HEK293 (cell line): ENCODE results near the gene DUSP23.

Experiments
- CTCF ChIA-PET: fragments of 350-600 bp; formaldehyde crosslinking; extraction: SDS; loops from one replicate; lab custom pipeline; 2021; ENCODE audit warnings: antibody characterized with exemption; lab: Yijun Ruan, JAX
- POLR2A ChIA-PET: fragments of 300-600 bp; formaldehyde crosslinking; extraction: SDS; loops from one replicate; lab custom pipeline; 2020; ENCODE audit warnings: antibody characterized with exemption, inconsistent platforms; lab: Yijun Ruan, JAX
- H3K27ac ChIP-seq: fragments of 200-500 bp; sonication (Bioruptor generic); 2 replicates; pipeline ENCODE4 v1.5.1; 2014; ENCODE audit warnings: low read depth, low read length, control low read depth, inconsistent platforms; ENCODE audit errors: extremely low read depth
- H3K36me3 ChIP-seq, 2 experiments: fragments of 200-500 bp in 1 of 2; sonication (Bioruptor generic) in 1 of 2; 1 replicate in 1 of 2; 2 replicates in 1 of 2; pipeline ENCODE4 v1.5.1; 2014 to 2017; ENCODE audit warnings: inconsistent platforms in 2 of 2, low read length in 2 of 2; ENCODE audit not compliant: control insufficient read depth in 2 of 2, insufficient read depth in 1 of 2
- H3K4me1 ChIP-seq: fragments of 200-500 bp; sonication (Bioruptor generic); 2 replicates; pipeline ENCODE4 v1.5.1; 2014; ENCODE audit warnings: mild to moderate bottlenecking, low read length, inconsistent platforms; ENCODE audit not compliant: control insufficient read depth, insufficient read depth
- H3K4me3 ChIP-seq: 2 replicates; pipeline ENCODE4 v1.5.1; 2011; ENCODE audit warnings: low read depth, mild to moderate bottlenecking, control low read depth, low read length, moderate library complexity
- H3K9me3 ChIP-seq: fragments of 200-500 bp; sonication (Bioruptor generic); 2 replicates; pipeline ENCODE4 v1.5.1; 2014; ENCODE audit warnings: low read depth, low read length, inconsistent platforms; ENCODE audit not compliant: control insufficient read depth, insufficient read depth
- BCL11A ChIP-seq: fragments of 450-650 bp; formaldehyde crosslinking; IDR thresholded peaks from 2 replicates; pipeline ENCODE4 v1.5.1; 2016; ENCODE audit warnings: low read depth, missing biosample characterization, missing genetic modification characterization
- ELK4 ChIP-seq: IDR thresholded peaks from 2 replicates; pipeline ENCODE4 v1.6.1; 2011; ENCODE audit warnings: mild to moderate bottlenecking, low read depth, low read length, borderline replicate concordance
- HOXA7 ChIP-seq: sonication (generic); formaldehyde crosslinking; IDR thresholded peaks from 2 replicates; pipeline ENCODE4 v1.8.1; 2022; ENCODE audit warnings: missing genetic modification reagents, borderline replicate concordance
- IKZF3 ChIP-seq: fragments of 450-650 bp; IDR thresholded peaks from 2 replicates; pipeline ENCODE4 v1.5.0; 2018; ENCODE audit warnings: missing biosample characterization, mild to moderate bottlenecking, missing genetic modification characterization, moderate library complexity
- KLF17 ChIP-seq: fragments of 450-650 bp; formaldehyde crosslinking; IDR thresholded peaks from 2 replicates; pipeline ENCODE4 v1.5.1; 2016; ENCODE audit warnings: missing biosample characterization, missing genetic modification characterization
- SP3 ChIP-seq: fragments of 450-650 bp; formaldehyde crosslinking; IDR thresholded peaks from 2 replicates; pipeline ENCODE4 v1.5.1; 2016; ENCODE audit warnings: missing biosample characterization, missing genetic modification characterization
- SP7 ChIP-seq: fragments of 450-650 bp; formaldehyde crosslinking; IDR thresholded peaks from 2 replicates; pipeline ENCODE4 v1.5.1; 2016; ENCODE audit warnings: missing biosample characterization, missing genetic modification characterization
- TCF7L2 ChIP-seq: IDR thresholded peaks from 2 replicates; pipeline ENCODE4 v1.6.1; 2011; ENCODE audit warnings: low read depth, mild to moderate bottlenecking, inconsistent platforms, low read length, moderate library complexity, borderline replicate concordance
- YY1 ChIP-seq: fragments of 450-650 bp; formaldehyde crosslinking; IDR thresholded peaks from 2 replicates; pipeline ENCODE4 v1.5.1; 2018; ENCODE audit warnings: missing biosample characterization, missing genetic modification characterization
- ZBTB26 ChIP-seq: fragments of 450-650 bp; formaldehyde crosslinking; optimal IDR thresholded peaks from 2 replicates; pipeline ENCODE3; 2016; ENCODE audit warnings: missing biosample characterization, mild to moderate bottlenecking, missing genetic modification characterization
- ZNF174 ChIP-seq: fragments of 450-650 bp; formaldehyde crosslinking; IDR thresholded peaks from 2 replicates; pipeline ENCODE4 v1.5.0; 2017; ENCODE audit warnings: missing biosample characterization, mild to moderate bottlenecking, missing genetic modification characterization
- ZNF2 ChIP-seq: fragments of 450-650 bp; formaldehyde crosslinking; IDR thresholded peaks from 2 replicates; pipeline ENCODE4 v1.5.1; 2016; ENCODE audit warnings: missing biosample characterization, missing genetic modification characterization
- ZNF266 ChIP-seq: fragments of 450-650 bp; formaldehyde crosslinking; IDR thresholded peaks from 2 replicates; pipeline ENCODE4 v1.5.1; 2016; ENCODE audit warnings: missing biosample characterization, missing genetic modification characterization, low read depth
- ZNF311 ChIP-seq: fragments of 450-650 bp; formaldehyde crosslinking; IDR thresholded peaks from 2 replicates; pipeline ENCODE4 v1.5.1; 2017; ENCODE audit warnings: missing biosample characterization, missing genetic modification characterization, borderline replicate concordance
- ZNF404 ChIP-seq: fragments of 450-650 bp; formaldehyde crosslinking; IDR thresholded peaks from 2 replicates; pipeline ENCODE4 v1.5.1; 2017; ENCODE audit warnings: missing biosample characterization, missing genetic modification characterization
- ZNF488 ChIP-seq: fragments of 450-650 bp; formaldehyde crosslinking; IDR thresholded peaks from 2 replicates; pipeline ENCODE4 v1.5.1; 2016; ENCODE audit warnings: missing biosample characterization, missing genetic modification characterization
- ZNF514 ChIP-seq: fragments of 450-650 bp; formaldehyde crosslinking; IDR thresholded peaks from 2 replicates; pipeline ENCODE4 v1.5.1; 2016; ENCODE audit warnings: missing biosample characterization, missing genetic modification characterization
- ZNF548 ChIP-seq: fragments of 450-650 bp; formaldehyde crosslinking; IDR thresholded peaks from 2 replicates; pipeline ENCODE4 v1.5.1; 2016; ENCODE audit warnings: missing biosample characterization, missing genetic modification characterization
- ZNF560 ChIP-seq: fragments of 450-650 bp; formaldehyde crosslinking; IDR thresholded peaks from 2 replicates; pipeline ENCODE4 v1.5.1; 2017; ENCODE audit warnings: missing biosample characterization, missing genetic modification characterization, borderline replicate concordance
- ZNF624 ChIP-seq: fragments of 450-650 bp; formaldehyde crosslinking; IDR thresholded peaks from 2 replicates; pipeline ENCODE4 v1.5.1; 2017; ENCODE audit warnings: missing biosample characterization, missing genetic modification characterization
- ZNF76 ChIP-seq: fragments of 450-650 bp; formaldehyde crosslinking; IDR thresholded peaks from 2 replicates; pipeline ENCODE4; 2016; ENCODE audit warnings: low read depth, missing biosample characterization, missing genetic modification characterization, borderline replicate concordance
- ZXDB ChIP-seq: fragments of 450-650 bp; formaldehyde crosslinking; IDR thresholded peaks from 2 replicates; pipeline ENCODE4 v1.5.1; 2016; ENCODE audit warnings: missing biosample characterization, missing genetic modification characterization

Gene DUSP23

GRCh38 chr1:159748370-159748769 is 32.4 kb upstream of the DUSP23 start:
- TF ChIP-seq TCF7L2 (peak; percentile 33; the same call in 1 of the 2 replicates), ZNF266 (tag by site-specific recombination) (no peak)
- Histone ChIP-seq H3K4me3 (no peak overlapping the region), H3K4me1 (no peaks in the 10 kb centered on the region), H3K27ac (no peak overlapping the region), H3K9me3 (no peaks in the 10 kb centered on the region), H3K36me3 (no peaks in the 10 kb centered on the region)
- ChIA-PET CTCF (interaction anchor here (1.1 kb wide), 1 partner anchor 9 kb away, joined by 4 read pairs; no protein-coding TSS in a partner anchor), POLR2A (no interaction called here)

GRCh38 chr1:159749630-159750029 is 31.1 kb upstream of the DUSP23 start:
- no peaks in the 10 kb centered on the region for H3K9me3 ChIP-seq
- no peak overlapping the region for H3K4me3 ChIP-seq
- TF ChIP-seq ELK4 (no peak), ZBTB26 (tag by site-specific recombination) (no peak), ZNF488 (tag by site-specific recombination) (no peak), ZNF311 (tag by site-specific recombination) (no peak), ZNF76 (no peak), IKZF3 (tag by site-specific recombination) (no peak), YY1 (tag by site-specific recombination) (no peak), KLF17 (no peak), HOXA7 (CRISPR knock-in tag) (no peak), SP7 (tag by site-specific recombination) (no peak), ZNF2 (tag by site-specific recombination) (no peak), ZNF404 (tag by site-specific recombination) (no peak)
- POLR2A ChIA-PET: no interaction called here
- H3K27ac ChIP-seq: no peak overlapping the region
- H3K36me3 ChIP-seq: no peaks in the 10 kb centered on the region
- CTCF ChIA-PET: interaction anchor here (1.1 kb wide), 1 partner anchor 9 kb away, joined by 3 read pairs; no protein-coding TSS in a partner anchor
- no peaks in the 10 kb centered on the region for H3K4me1 ChIP-seq

- POLR2A ChIA-PET: no interaction called here
- no peak for TF ChIP-seq ZNF548 (tag by site-specific recombination)
- no peak for TF ChIP-seq ZXDB
- TF ChIP-seq ZNF624 (tag by site-specific recombination): no peak
- TF ChIP-seq ZNF174 (tag by site-specific recombination): no peak
- TF ChIP-seq BCL11A (tag by site-specific recombination): no peak
- no peak for TF ChIP-seq ZNF560
- no peak for TF ChIP-seq SP3 (tag by site-specific recombination)
- TF ChIP-seq ZNF514 (tag by site-specific recombination): no peak
- TF ChIP-seq, all 188 proteins: peak for 0
- no peaks in the 10 kb centered on the region for H3K36me3 ChIP-seq
- CTCF ChIA-PET: interaction anchor here (0.5 to 0.6 kb wide), 2 partner anchors 619 to 674 kb away, joined by 3 read pairs; partner anchors contain the start of gene AIM2
- H3K9me3 ChIP-seq: no peaks in the 10 kb centered on the region
- no peak overlapping the region for H3K27ac ChIP-seq
- H3K4me1 ChIP-seq: no peaks in the 10 kb centered on the region
- no peak overlapping the region for H3K4me3 ChIP-seq
Observed at GRCh38 chr1:159750621-159751020, 30.1 kb upstream of the DUSP23 start.
